ENCODE measurements around the gene ITGAX. TPM values are rescaled to one million over a fixed set of nuclear protein-coding genes. Genes with fewer than 3 reads are reported as not detected.

The ITGAX gene
- total and polyA plus RNA-seq, 10 of the 15 experiments (the other 5 are each of a cell fraction or from before 2014, with no cell fraction given): 1.6 to 37.9 (median 17.9) TPM

- TF ChIP-seq RELA (IDR thresholded peaks at IDR 0.05; ENCODE audit: borderline replicate concordance, partially characterized antibody) (peak; percentile 31), RELB (IDR thresholded peaks at IDR 0.05; ENCODE audit: low read depth) (peak; percentile 51; the same call in 1 of the 2 replicates), RBBP5 (conservative IDR thresholded peaks at IDR 0.05) (no peak), ZNF592 (IDR thresholded peaks at IDR 0.05) (no peak), TCF3 (IDR thresholded peaks at IDR 0.05; ENCODE audit: borderline replicate concordance, insufficient read depth, low read depth, low read length) (0 out of 2 replicates have a peak, but pooled peaks have one; percentile 4), ESRRA (IDR thresholded peaks at IDR 0.05; ENCODE audit: low read length) (no peak), MYC (IDR thresholded peaks at IDR 0.05; ENCODE audit: insufficient read depth, insufficient read length, insufficient replicate concordance, low read length, severe bottlenecking) (no peak), HDGF (IDR thresholded peaks at IDR 0.05) (peak; percentile 80), NR2F1 (conservative IDR thresholded peaks at IDR 0.05) (peak; percentile 90), CHD4 (IDR thresholded peaks at IDR 0.05) (no peak), SMC3 (IDR thresholded peaks at IDR 0.05; ENCODE audit: borderline replicate concordance, low read length) (no peak), HDAC2 (IDR thresholded peaks at IDR 0.05) (no peak)
These were observed at the start of gene ITGAX (continued) for GRCh38 chr16:31354394-31355291.

Data from GM12878 (cell line).